Suprapubic skin (tissue), 4 donors: ENCODE measurements around the gene IL3RA. TPM values are rescaled to one million over a fixed set of nuclear protein-coding genes. Genes with fewer than 3 reads are reported as not detected.

Source experiments
- total RNA-seq, 4 donors: library from RNA; depleted of rRNA; stranded (reverse); fragments of >200 nt; gene quantifications; one replicate each; pipeline ENCODE4 v1.1.0, GENCODE V29; 2016

IL3RA gene
- total RNA-seq, 4 donors from 2014 or later, result 2.2 to 9.0 (median 3.4) TPM

Other genes with a start within 250 kb of the IL3RA start
- gene CRLF2, start 124.1 kb upstream of the IL3RA start, total RNA-seq, result under 1 TPM in 1 of 4 donors, not detected in 3; 0.31 TPM
- 1 to 10 TPM; 3.7 to 8.5 (median 5.2) TPM for gene CSF2RA, start 68.0 kb upstream of the IL3RA start, total RNA-seq
- 100 to 1,000 TPM; 250 to 408 (median 336) TPM for gene SLC25A6, start 55.3 kb downstream of the IL3RA start, total RNA-seq
- gene ASMTL, start 116.1 kb downstream of the IL3RA start, total RNA-seq, result 10 to 100 TPM; 19.4 to 27.7 (median 24.4) TPM
- gene P2RY8, start 200.4 kb downstream of the IL3RA start, total RNA-seq, result under 1 TPM in 1 of 4 donors, not detected in 3; 0.25 TPM